GM18868 (cell line): ENCODE measurements around the gene DHRS12.

Experiments
- ATAC-seq: cut with Tn5 transposase; IDR thresholded peaks from one replicate; pipeline ENCODE4 v1.9.1; 2021; ENCODE audit warnings: mild to moderate bottlenecking, moderate library complexity; ENCODE audit not compliant: unreplicated experiment

DHRS12 gene

GRCh38 chr13:51784097-51784496, 19.9 kb downstream of the DHRS12 start:
- no peak for ATAC-seq

DNA sequence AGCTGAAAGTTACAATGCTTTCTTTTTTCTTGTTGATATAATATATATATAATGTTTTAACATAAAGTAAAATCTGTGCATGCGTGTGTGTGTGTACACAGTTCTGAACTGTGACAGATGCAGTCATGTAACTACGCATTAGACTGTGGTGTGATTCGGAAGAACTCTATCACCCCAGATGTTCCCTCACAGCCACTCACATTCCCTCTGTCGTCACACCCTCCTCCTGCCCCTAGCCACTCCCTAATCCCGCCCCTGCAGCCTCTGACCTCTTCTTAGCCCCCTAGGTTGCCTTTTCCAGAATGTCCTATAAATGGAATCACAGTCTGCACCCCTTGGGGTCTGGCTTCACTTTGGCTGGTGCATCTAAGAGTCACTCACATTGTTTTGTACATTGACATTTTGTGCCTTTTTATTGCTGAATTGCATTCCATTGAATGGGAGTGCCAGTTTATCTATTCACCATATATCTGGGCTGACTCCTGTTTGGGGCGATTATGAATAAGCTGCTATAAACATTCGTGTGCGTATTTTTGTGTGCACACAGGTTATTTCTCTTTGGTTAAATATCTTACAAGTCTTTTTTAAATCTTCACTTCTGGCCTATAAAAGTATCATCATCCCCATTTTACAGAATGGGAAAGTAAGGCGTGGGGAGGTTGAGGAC, 20.4 kb downstream of the DHRS12 start:
- no peak for ATAC-seq

GRCh38 chr13:51782026-51782710, 21.8 kb downstream of the DHRS12 start:
- no peak for ATAC-seq

DNA sequence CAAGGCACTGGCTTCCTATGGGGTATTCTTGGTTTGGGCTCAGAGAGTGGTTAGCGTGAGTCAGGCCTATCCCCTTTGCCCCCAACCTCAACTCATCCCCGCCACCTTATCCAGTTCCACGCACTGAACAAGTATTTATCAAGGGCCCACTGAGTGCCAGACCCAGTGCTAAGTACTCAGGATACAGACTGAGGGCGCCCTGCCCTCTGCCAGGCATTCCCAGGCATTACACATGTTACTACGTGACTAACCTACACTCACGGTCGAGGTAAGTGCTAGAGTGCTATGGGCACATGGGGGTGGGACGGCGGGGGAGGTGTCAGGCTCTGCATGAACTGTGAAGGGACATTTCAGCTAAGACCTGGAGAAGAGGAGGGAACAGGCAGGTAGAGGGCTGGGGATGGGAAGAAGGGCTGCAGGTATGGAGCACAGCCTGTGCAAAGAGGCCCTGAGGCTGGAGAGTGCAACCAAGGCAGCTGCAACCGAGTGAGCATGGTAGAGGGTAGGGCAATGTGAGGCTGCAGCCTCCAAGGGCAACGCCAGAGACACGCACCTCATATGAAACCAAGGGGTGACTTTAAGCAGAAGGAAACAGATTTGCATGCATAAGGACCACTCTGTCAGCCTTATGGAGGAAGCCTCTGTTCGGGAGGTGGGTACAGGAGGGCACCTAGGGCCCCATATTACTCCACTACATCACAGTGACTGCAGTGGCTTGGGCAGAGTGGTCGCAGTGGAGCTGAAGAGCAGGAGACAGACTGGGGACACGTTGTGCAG, 22.5 kb downstream of the DHRS12 start:
- no peak for ATAC-seq

GRCh38 chr13:51780099-51780498, 23.9 kb downstream of the DHRS12 start:
- no peak for ATAC-seq

GRCh38 chr13:51778392-51778791, 25.6 kb downstream of the DHRS12 start:
- no peak for ATAC-seq

GRCh38 chr13:51777921-51778320, 26.0 kb downstream of the DHRS12 start:
- no peak for ATAC-seq

DNA sequence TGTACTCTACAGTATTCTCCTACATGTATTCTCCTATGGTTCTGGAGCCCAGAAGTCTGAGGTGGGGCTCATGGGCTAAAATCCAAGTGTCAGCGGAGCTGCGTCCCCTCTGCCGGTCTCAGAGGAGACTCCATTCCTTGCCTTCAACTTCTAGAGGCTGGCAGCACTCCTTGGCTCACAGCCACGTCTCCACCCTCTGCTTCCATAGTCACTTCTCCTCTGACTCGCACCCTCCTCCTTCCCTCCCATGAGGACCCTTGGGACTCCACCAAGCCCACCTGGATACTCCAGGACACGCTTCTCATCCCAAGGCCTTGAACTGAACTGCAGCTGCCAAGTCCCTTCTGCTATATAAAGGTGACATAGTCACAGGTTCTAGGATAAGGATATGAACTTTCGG, 27.8 kb downstream of the DHRS12 start:
- no peak for ATAC-seq

GRCh38 chr13:51773515-51773914, 30.4 kb downstream of the DHRS12 start:
- no peak for ATAC-seq

DNA sequence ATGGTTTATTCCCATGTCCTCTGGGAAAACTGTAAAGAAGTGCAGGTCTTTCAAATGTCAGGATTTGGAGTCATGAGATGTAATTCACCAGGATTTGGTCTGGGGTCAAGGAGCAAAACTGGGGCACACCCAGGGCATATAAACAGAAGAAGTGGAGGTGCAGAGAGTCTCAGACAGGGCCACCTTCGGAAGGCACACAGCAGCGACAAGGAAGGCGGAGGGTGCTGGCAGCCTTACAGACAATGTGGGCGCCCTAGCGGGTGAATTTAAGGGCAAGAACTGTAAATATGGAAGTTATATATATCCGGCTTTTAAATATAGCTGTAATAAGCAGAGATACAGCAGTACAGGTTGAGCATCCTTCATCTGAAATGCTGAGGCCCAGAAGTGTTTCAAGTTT, 31.2 kb downstream of the DHRS12 start:
- no peak for ATAC-seq

- ATAC-seq, result no peak
These were observed 31.9 kb downstream of the DHRS12 start for GRCh38 chr13:51772105-51772455.

DNA sequence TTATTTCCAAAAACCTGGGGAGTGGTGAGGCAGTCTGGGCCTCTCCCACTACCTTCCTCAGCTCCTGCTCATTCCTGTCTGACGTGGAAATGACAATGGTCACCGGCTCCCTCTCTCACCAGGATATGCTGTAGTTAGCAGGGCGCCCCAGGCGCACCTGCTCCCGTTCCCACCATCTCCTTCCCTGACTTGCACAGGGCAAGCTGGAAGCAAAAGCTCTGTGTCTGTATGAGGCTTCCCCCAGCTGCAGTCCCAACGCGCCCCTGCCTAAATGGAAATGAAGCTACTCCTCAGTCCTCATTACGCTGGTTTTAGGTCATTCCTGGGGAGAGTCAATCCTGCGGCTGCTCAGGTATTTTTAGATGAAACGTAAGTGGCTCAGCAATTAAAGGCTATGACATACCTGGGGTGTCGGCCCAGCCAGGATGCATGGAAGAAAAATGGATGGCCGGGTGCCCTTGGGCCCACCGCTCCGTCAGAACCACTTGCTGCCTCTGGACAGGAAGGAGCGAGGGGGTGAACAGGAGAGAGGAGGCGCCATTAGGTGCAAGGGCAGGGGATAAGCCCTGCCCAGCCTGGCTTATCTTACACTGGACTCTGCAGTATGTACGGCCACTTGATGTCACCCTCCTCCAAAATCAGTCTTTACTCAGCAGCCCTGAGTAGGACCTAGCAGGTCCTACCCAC, 32.4 kb downstream of the DHRS12 start:
- no peak for ATAC-seq

DNA sequence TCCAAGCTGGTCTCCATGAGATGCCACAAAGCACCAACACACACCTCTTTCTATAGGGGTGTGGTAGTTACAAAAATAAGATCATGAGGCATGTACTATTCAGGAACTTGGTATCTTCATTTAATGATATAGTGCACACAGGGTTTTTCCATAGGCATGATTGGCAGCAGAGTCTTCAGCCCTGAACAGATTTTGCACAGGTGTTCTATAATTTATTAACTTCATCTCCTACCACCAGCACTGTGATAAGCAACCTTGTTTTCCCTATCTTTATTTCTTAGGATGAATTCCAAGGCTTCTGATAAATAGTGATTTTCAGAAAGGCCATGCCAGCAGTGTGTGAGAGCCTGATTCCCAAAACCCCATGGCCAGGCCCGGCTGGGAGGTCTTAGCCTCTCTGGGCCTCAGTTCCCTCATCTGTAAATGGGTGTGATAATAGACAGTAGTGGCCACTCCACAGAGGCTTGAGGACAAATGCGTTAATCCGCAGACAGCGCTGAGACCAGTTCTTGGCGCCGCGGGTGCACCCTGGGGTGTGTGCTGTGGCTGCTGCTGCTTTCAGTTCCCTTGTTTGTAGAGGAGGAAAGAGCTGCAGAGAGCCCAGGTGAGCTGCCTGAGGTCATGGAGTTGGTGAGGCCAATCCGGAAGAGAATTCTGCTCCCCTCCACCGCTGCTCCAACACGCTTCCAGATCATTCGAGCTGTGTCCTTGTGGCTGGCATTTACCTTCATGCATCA, 33.1 kb downstream of the DHRS12 start:
- no peak for ATAC-seq

GRCh38 chr13:51770160-51770559, 33.8 kb downstream of the DHRS12 start:
- no peak for ATAC-seq

DNA sequence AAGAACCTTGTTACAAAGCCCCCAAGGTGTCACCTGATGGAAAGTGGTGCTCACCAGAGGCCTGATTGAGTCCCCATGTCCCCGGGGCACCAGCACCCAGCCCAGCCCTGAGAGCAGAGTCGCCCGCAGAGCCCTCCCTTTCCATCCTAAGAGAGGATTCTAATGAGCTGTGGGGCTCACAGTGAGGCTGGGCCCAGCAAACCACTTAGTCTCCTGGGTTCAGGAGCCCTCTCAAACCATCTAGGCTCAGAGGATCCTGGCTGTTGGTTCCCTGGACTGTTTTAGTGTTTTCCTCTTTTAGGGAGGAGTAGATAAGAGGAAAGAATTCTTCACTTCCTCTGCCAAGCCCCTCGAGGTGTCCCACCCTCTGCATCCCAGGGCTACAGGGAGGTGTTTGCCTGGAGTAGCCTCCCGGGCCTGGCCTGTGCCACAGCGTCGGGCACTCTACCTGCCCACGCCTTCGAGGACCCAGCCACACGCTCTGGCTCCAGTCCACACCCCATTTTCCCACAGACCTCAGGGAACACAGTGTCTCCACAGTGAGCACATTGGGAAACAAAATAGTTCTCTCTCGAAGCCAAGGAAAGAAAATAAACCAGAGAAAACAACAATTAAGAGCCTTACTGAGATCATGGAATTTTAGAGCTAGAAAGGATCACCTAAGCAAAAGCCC, 34.4 kb downstream of the DHRS12 start:
- ATAC-seq, result no peak

DNA sequence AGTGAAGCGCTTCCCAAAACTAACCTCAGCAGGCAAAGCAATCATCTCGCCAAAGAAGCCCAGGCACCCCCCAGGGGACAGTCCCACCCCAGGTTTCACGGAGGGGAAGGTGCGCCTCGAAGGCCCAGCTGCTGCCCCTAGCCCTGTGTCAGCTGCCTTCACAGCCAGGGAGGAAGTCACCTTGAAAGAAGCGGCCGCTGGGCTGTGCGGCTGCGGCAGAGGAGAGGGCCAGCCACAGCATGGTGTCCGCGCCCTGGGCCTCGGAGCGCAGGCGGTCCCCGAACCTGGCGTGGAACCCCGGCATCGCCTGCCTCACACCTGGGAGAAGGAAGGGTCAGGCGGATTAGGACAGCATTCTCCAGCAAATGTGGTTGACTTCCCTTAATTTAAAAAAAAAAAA, 35.0 kb downstream of the DHRS12 start:
- ATAC-seq, result no peak

GRCh38 chr13:51768378-51768921, 35.5 kb downstream of the DHRS12 start:
- ATAC-seq, result no peak

GRCh38 chr13:51767100-51767499, 36.9 kb downstream of the DHRS12 start:
- ATAC-seq, result no peak

- no peak for ATAC-seq
These were observed 38.8 kb downstream of the DHRS12 start for GRCh38 chr13:51765142-51765515.
